H1 (cell line): Measurements from ENCODE around the gene DLL1. TPM values are rescaled to one million over a fixed set of nuclear protein-coding genes. Genes with fewer than 3 reads are reported as not detected.

Experiments used
- BCL11A ChIP-seq, 2 experiments: IDR thresholded peaks; one replicate each; pipeline ENCODE4 v1.6.1; 2011; ENCODE audit warnings: low read depth in 2 of 2, low read length in 2 of 2, mild to moderate bottlenecking in 2 of 2
- KDM4A ChIP-seq: IDR thresholded peaks from one replicate; pipeline ENCODE4 v1.7.1; 2012; ENCODE audit warnings: low read depth, mild to moderate bottlenecking, moderate library complexity, low read length, inconsistent platforms; ENCODE audit not compliant: severe bottlenecking
- RAD21 ChIP-seq, 2 experiments: IDR thresholded peaks in 1 of 2; conservative IDR thresholded peaks in 1 of 2; 2 replicates each; pipeline ENCODE4 v1.6.1; 2011; ENCODE audit warnings: low read depth in 2 of 2, low read length in 2 of 2, improper control_type of control experiment in 1 of 2, inconsistent platforms in 1 of 2, mild to moderate bottlenecking in 1 of 2, moderate library complexity in 1 of 2
- RBBP5 ChIP-seq: IDR thresholded peaks from 2 replicates; pipeline ENCODE4 v1.7.1; 2012; ENCODE audit warnings: low read depth, mild to moderate bottlenecking, inconsistent platforms, low read length, moderate library complexity, borderline replicate concordance
- SRF ChIP-seq: IDR thresholded peaks from 2 replicates; pipeline ENCODE4 v1.6.1; 2011; ENCODE audit warnings: mild to moderate bottlenecking, low read depth, low read length, moderate library complexity
- polyA plus RNA-seq, 7 experiments: library from polyadenylated mRNA; depleted of rRNA in 3 of 7; stranded (reverse) in 5 of 7; unstranded in 2 of 7; fragments of >200 nt in 5 of 7; fragments of 200-250 nt in 2 of 7; gene quantifications; 1 replicate in 5 of 7; 2 replicates in 1 of 7; 4 replicates in 1 of 7; pipeline versions ENCODE4 v1.2.1 to v1.2.3, GENCODE V29; 2011 to 2013; ENCODE audit warnings: missing spikeins in 2 of 7, mixed read lengths in 2 of 7
- total RNA-seq: library from RNA; stranded (reverse); fragmentation: NEBNext Ultra II Directional; extraction: Animal tissue kit (Norgen Biotek cat#: 25700); gene quantifications from 2 replicates; pipeline ENCODE4 v1.2.1, GENCODE V29; 2021
- TF ChIP-seq, protein P1 (sequence below), 3 experiments: IDR thresholded peaks; 1 replicate in 2 of 3; 2 replicates in 1 of 3; pipeline versions ENCODE4 v1.5.1 to v1.6.1; 2011; ENCODE audit warnings: low read length in 3 of 3, mild to moderate bottlenecking in 3 of 3, inconsistent platforms in 2 of 3, low read depth in 1 of 3, moderate library complexity in 1 of 3; ENCODE audit not compliant: insufficient read depth in 1 of 3; ENCODE audit errors: control extremely low read depth in 1 of 3

The DLL1 gene
- total and polyA plus RNA-seq, 2 of the 8 experiments (the other 6 are each of a cell fraction or from before 2014, with no cell fraction given), result 1.7 to 3.8 TPM

GRCh38 chr6:170329321-170329720, 38.4 kb upstream of the DLL1 start (continued):
- TF ChIP-seq KDM4A (no peak), BCL11A (IDR thresholded peaks at IDR 0.05; ENCODE audit: low read depth in 2 of 2, low read length in 2 of 2) (no peak), RBBP5 (no peak), RAD21 (IDR thresholded peaks at IDR 0.05 in 1 of 2, conservative IDR thresholded peaks at IDR 0.05 in 1 of 2; ENCODE audit: low read depth in 2 of 2, low read length in 2 of 2) (no peak), SRF (no peak)
- TF ChIP-seq, protein P1, sequence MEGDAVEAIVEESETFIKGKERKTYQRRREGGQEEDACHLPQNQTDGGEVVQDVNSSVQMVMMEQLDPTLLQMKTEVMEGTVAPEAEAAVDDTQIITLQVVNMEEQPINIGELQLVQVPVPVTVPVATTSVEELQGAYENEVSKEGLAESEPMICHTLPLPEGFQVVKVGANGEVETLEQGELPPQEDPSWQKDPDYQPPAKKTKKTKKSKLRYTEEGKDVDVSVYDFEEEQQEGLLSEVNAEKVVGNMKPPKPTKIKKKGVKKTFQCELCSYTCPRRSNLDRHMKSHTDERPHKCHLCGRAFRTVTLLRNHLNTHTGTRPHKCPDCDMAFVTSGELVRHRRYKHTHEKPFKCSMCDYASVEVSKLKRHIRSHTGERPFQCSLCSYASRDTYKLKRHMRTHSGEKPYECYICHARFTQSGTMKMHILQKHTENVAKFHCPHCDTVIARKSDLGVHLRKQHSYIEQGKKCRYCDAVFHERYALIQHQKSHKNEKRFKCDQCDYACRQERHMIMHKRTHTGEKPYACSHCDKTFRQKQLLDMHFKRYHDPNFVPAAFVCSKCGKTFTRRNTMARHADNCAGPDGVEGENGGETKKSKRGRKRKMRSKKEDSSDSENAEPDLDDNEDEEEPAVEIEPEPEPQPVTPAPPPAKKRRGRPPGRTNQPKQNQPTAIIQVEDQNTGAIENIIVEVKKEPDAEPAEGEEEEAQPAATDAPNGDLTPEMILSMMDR (IDR thresholded peaks at IDR 0.05; ENCODE audit: control extremely low read depth in 1 of 3, insufficient read depth in 1 of 3, low read depth in 1 of 3, low read length in 3 of 3), result no peak
